H9 (cell line): ENCODE results near the gene ADARB2. TPM values are rescaled to one million over a fixed set of nuclear protein-coding genes. Genes with fewer than 3 reads are reported as not detected.

ENCODE experiments used
- DNase-seq: peaks from one replicate; pipeline ENCODE4 v3.0.0-alpha.2; 2017
- H2AFZ ChIP-seq: one replicate; pipeline ENCODE4 v1.6.1; 2013; ENCODE audit warnings: mild to moderate bottlenecking, low read length, control low read depth, moderate library complexity
- H2AK5ac ChIP-seq: 2 replicates; pipeline ENCODE4 v1.6.1; 2013; ENCODE audit warnings: low read length, control low read depth, mixed read lengths; ENCODE audit not compliant: insufficient read length
- H2BK120ac ChIP-seq: one replicate; pipeline ENCODE4 v1.6.1; 2013; ENCODE audit warnings: low read depth, mild to moderate bottlenecking, low read length, control low read depth, inconsistent platforms; ENCODE audit not compliant: poor library complexity, severe bottlenecking
- H2BK12ac ChIP-seq: 2 replicates; pipeline ENCODE4 v1.6.1; 2013; ENCODE audit warnings: low read length, control low read depth, mixed read lengths, low read depth; ENCODE audit not compliant: insufficient read length
- H2BK15ac ChIP-seq: 2 replicates; pipeline ENCODE4 v1.6.1; 2013; ENCODE audit warnings: low read depth, low read length, control low read depth
- H2BK20ac ChIP-seq: one replicate; pipeline ENCODE4 v1.6.1; 2013; ENCODE audit warnings: low read depth, mild to moderate bottlenecking, low read length, control low read depth, inconsistent platforms; ENCODE audit not compliant: poor library complexity, severe bottlenecking
- H2BK5ac ChIP-seq: 2 replicates; pipeline ENCODE4 v1.6.1; 2013; ENCODE audit warnings: low read length, control low read depth, mixed read lengths; ENCODE audit not compliant: insufficient read length
- H3K14ac ChIP-seq: 2 replicates; pipeline ENCODE4 v1.6.1; 2013; ENCODE audit warnings: low read length, control low read depth; ENCODE audit not compliant: insufficient read depth
- H3K18ac ChIP-seq: 2 replicates; pipeline ENCODE4 v1.6.1; 2013; ENCODE audit warnings: low read depth, mild to moderate bottlenecking, mixed read lengths, low read length, control low read depth; ENCODE audit not compliant: insufficient read length
- H3K23ac ChIP-seq: 2 replicates; pipeline ENCODE4 v1.6.1; 2013; ENCODE audit warnings: low read length, control low read depth, mixed read lengths, low read depth; ENCODE audit not compliant: insufficient read length
- H3K23me2 ChIP-seq: 2 replicates; pipeline ENCODE4 v1.6.1; 2013; ENCODE audit warnings: low read depth, mild to moderate bottlenecking, mixed read lengths, low read length, control low read depth; ENCODE audit not compliant: insufficient read length, poor library complexity, severe bottlenecking
- H3K27ac ChIP-seq: 2 replicates; pipeline ENCODE4 v1.5.1; 2013; ENCODE audit warnings: low read length, control low read depth, mixed read lengths, low read depth; ENCODE audit not compliant: insufficient read length
- H3K27me3 ChIP-seq: 2 replicates; pipeline ENCODE4 v1.6.1; 2013; ENCODE audit warnings: low read length, control low read depth, inconsistent platforms; ENCODE audit not compliant: insufficient read depth
- H3K4ac ChIP-seq: 2 replicates; pipeline ENCODE4 v1.6.1; 2013; ENCODE audit warnings: low read depth, mild to moderate bottlenecking, control low read depth, inconsistent platforms, low read length, moderate library complexity
- H3K4me1 ChIP-seq: 2 replicates; pipeline ENCODE4 v1.6.1; 2013; ENCODE audit warnings: low read length, control low read depth, inconsistent platforms; ENCODE audit not compliant: insufficient read depth
- H3K4me2 ChIP-seq: 2 replicates; pipeline ENCODE4 v1.6.1; 2013; ENCODE audit warnings: low read length, control low read depth, mixed read lengths; ENCODE audit not compliant: insufficient read length, insufficient read depth
- H3K56ac ChIP-seq: 2 replicates; pipeline ENCODE4 v1.6.1; 2013; ENCODE audit warnings: low read depth, mild to moderate bottlenecking, mixed read lengths, low read length, control low read depth; ENCODE audit not compliant: insufficient read length
- H3K79me1 ChIP-seq: 2 replicates; pipeline ENCODE4 v1.6.1; 2013; ENCODE audit warnings: low read depth, mild to moderate bottlenecking, moderate library complexity, low read length, control low read depth, inconsistent platforms; ENCODE audit not compliant: insufficient read depth, poor library complexity, severe bottlenecking
- H3K79me2 ChIP-seq: 2 replicates; pipeline ENCODE4 v1.6.1; 2013; ENCODE audit warnings: low read length, control low read depth, inconsistent platforms; ENCODE audit not compliant: insufficient read depth
- H3K9ac ChIP-seq: 2 replicates; pipeline ENCODE4 v1.6.1; 2013; ENCODE audit warnings: low read length, control low read depth, mixed read lengths; ENCODE audit not compliant: insufficient read length; ENCODE audit errors: extremely low read depth
- H3K9me3 ChIP-seq: one replicate; pipeline ENCODE4 v1.6.1; 2013; ENCODE audit warnings: low read depth, low read length, inconsistent platforms; ENCODE audit not compliant: control insufficient read depth
- H3T11ph ChIP-seq: one replicate; pipeline ENCODE4 v1.6.1; 2013; ENCODE audit warnings: mild to moderate bottlenecking, low read length, control low read depth, inconsistent platforms
- H4K20me1 ChIP-seq: one replicate; pipeline ENCODE4 v1.6.1; 2013; ENCODE audit not compliant: control insufficient read depth, insufficient read length, insufficient read depth
- H4K5ac ChIP-seq: 2 replicates; pipeline ENCODE4 v1.6.1; 2013; ENCODE audit warnings: low read depth, mild to moderate bottlenecking, mixed read lengths, low read length, control low read depth; ENCODE audit not compliant: insufficient read length
- H4K8ac ChIP-seq: replicated peaks from 2 replicates; pipeline ENCODE4 v1.6.1; 2013; ENCODE audit warnings: low read length, control low read depth, mixed read lengths, low read depth; ENCODE audit not compliant: insufficient read length
- H4K91ac ChIP-seq: 2 replicates; pipeline ENCODE4 v1.6.1; 2013; ENCODE audit warnings: low read depth, mild to moderate bottlenecking, moderate library complexity, mixed read lengths, low read length, control low read depth; ENCODE audit not compliant: insufficient read length
- H3K27ac Mint-ChIP-seq, 3 experiments: 2 replicates in 2 of 3; 3 replicates in 1 of 3; pipeline ENCODE4 v1.8.0; 2020 to 2021; ENCODE audit warnings: mixed read lengths in 3 of 3, mild to moderate bottlenecking in 1 of 3, moderate library complexity in 1 of 3
- H3K27me3 Mint-ChIP-seq: 2 replicates; pipeline ENCODE4 v1.8.0; 2021; ENCODE audit warnings: low read depth, mild to moderate bottlenecking, moderate library complexity, mixed read lengths
- H3K36me3 Mint-ChIP-seq, 3 experiments: 2 replicates in 2 of 3; 3 replicates in 1 of 3; pipeline ENCODE4 v1.8.0; 2020 to 2021; ENCODE audit warnings: low read depth in 3 of 3, mixed read lengths in 3 of 3; ENCODE audit not compliant: insufficient read depth in 1 of 3
- H3K4me1 Mint-ChIP-seq, 2 experiments: 2 replicates each; pipeline ENCODE4 v1.8.0; 2020; ENCODE audit warnings: mixed read lengths in 2 of 2
- H3K4me3 Mint-ChIP-seq, 2 experiments: 2 replicates in 1 of 2; 3 replicates in 1 of 2; pipeline ENCODE4 v1.8.0; 2020 to 2021; ENCODE audit warnings: mild to moderate bottlenecking in 2 of 2, mixed read lengths in 2 of 2, moderate library complexity in 1 of 2
- H3K9me3 Mint-ChIP-seq, 2 experiments: 2 replicates in 1 of 2; 3 replicates in 1 of 2; pipeline ENCODE4 v1.8.0; 2020; ENCODE audit warnings: mild to moderate bottlenecking in 2 of 2, mixed read lengths in 2 of 2, moderate library complexity in 1 of 2
- CTCF ChIP-seq: fragments of 200-600 bp; sonication (generic); conservative IDR thresholded peaks from 3 replicates; pipeline ENCODE4 v1.8.0; 2021; ENCODE audit warnings: antibody characterized with exemption, mild to moderate bottlenecking
- WGBS: extraction: QIAGEN DNeasy Blood & Tissue Kit; methylation state at CpG from one replicate; pipeline ENCODE4 v1.1.7; 2013; ENCODE audit warnings: missing lambda C conversion rate, low lambda C conversion rate, mixed read lengths; ENCODE audit not compliant: insufficient read length; ENCODE audit errors: extremely low coverage; 5-methylcytosine and 5-hydroxymethylcytosine counted together
- total RNA-seq: library from RNA; stranded (reverse); gene quantifications from 2 replicates; pipeline ENCODE4 v1.2.1, GENCODE V29; 2021

ADARB2 gene
- total RNA-seq, 1 experiment from 2014 or later, result 0.87 TPM

- no peak overlapping the region for H3K27ac ChIP-seq
- H4K8ac ChIP-seq, result no peak overlapping the region
- no peak overlapping the region for H2BK15ac ChIP-seq
- H3K9me3 ChIP-seq, result no peaks in the 10 kb centered on the region
- H2BK120ac ChIP-seq, result no peak overlapping the region
- no peaks in the 10 kb centered on the region for H3K23me2 ChIP-seq
- H2AFZ ChIP-seq, result no peak overlapping the region
- H3K23ac ChIP-seq, result no peak overlapping the region
- no peak overlapping the region for H3K4me2 ChIP-seq
- DNase-seq, result no peak
- H2BK12ac ChIP-seq, result no peak overlapping the region
- Mint-ChIP-seq H3K4me1 (peaks cover 10 to 15% of the 10 kb centered on the region in 2 experiments), H3K27me3 (peaks cover 3% of the 10 kb centered on the region), H3K27ac (no peak overlapping the region), H3K4me3 (no peak overlapping the region), H3K36me3 (no peaks in the 10 kb centered on the region; a peak in 1 of 7 replicates), H3K9me3 (no peaks in the 10 kb centered on the region)
- H2BK5ac ChIP-seq, result no peak overlapping the region
- H3T11ph ChIP-seq, result no peak overlapping the region
- no peak overlapping the region for H3K18ac ChIP-seq
- no peak overlapping the region for H3K4ac ChIP-seq
- H3K27me3 ChIP-seq, result no peaks in the 10 kb centered on the region
- no peak overlapping the region for H2AK5ac ChIP-seq
- H3K79me2 ChIP-seq, result no peaks in the 10 kb centered on the region
- no peaks in the 10 kb centered on the region for H4K20me1 ChIP-seq
- H3K9ac ChIP-seq, result no peak overlapping the region
- H3K56ac ChIP-seq, result no peak overlapping the region
- WGBS, result no CpG with 5 or more reads among the region's 33 CpGs
- no peak overlapping the region for H2BK20ac ChIP-seq
- TF ChIP-seq CTCF, result no peak
- H4K91ac ChIP-seq, result no peak overlapping the region
- no peaks in the 10 kb centered on the region for H3K4me1 ChIP-seq
- H3K14ac ChIP-seq, result no peak overlapping the region
- H4K5ac ChIP-seq, result no peak overlapping the region
- no peaks in the 10 kb centered on the region for H3K79me1 ChIP-seq
Observed at GRCh38 chr10:1395481-1396296, 341.6 kb downstream of the ADARB2 start.
